HCT116 (cell line): Measurements from ENCODE around the gene TFPT.
"Not testable (repeated sequence)": the region's sequence is repeated elsewhere in the genome, so short reads cannot be mapped to it uniquely, and the experiment has no call there.

Experiments
- CTCF ChIP-seq, 3 experiments: fragments of 200-600 bp in 1 of 3; sonication (generic) in 1 of 3; IDR thresholded peaks in 2 of 3; conservative IDR thresholded peaks in 1 of 3; 2 replicates each; pipeline ENCODE4 v1.5.1; 2012 to 2017; ENCODE audit warnings: low read depth in 2 of 3, low read length in 2 of 3, antibody characterized with exemption in 1 of 3, borderline replicate concordance in 1 of 3, control low read depth in 1 of 3, mild to moderate bottlenecking in 1 of 3, mixed read lengths in 1 of 3, mixed run types in 1 of 3, moderate library complexity in 1 of 3; ENCODE audit not compliant: insufficient read depth in 1 of 3
- ELF1 ChIP-seq: IDR thresholded peaks from 2 replicates; pipeline ENCODE4 v1.6.1; 2012; ENCODE audit warnings: low read depth, borderline replicate concordance
- EZH2 ChIP-seq: fragments of 200-600 bp; sonication (generic); IDR thresholded peaks from 2 replicates; pipeline ENCODE4 v1.6.1; 2017; ENCODE audit warnings: antibody characterized with exemption, mixed run types
- EZH2phosphoT487 ChIP-seq: fragments of 200-600 bp; IDR thresholded peaks from 2 replicates; pipeline ENCODE4 v1.6.1; 2018; ENCODE audit warnings: antibody characterized with exemption, borderline replicate concordance
- JUND ChIP-seq: IDR thresholded peaks from 2 replicates; pipeline ENCODE4 v1.6.1; 2012
- POLR2A ChIP-seq: IDR thresholded peaks from 2 replicates; pipeline ENCODE4 v1.7.0; 2011; ENCODE audit warnings: borderline replicate concordance; ENCODE audit not compliant: insufficient read depth, insufficient read length; ENCODE audit errors: extremely low read depth
- POLR2AphosphoS5 ChIP-seq: IDR thresholded peaks from 2 replicates; pipeline ENCODE4 v1.6.1; 2011; ENCODE audit warnings: mild to moderate bottlenecking, low read depth, low read length, moderate library complexity
- SIN3A ChIP-seq: IDR thresholded peaks from 2 replicates; pipeline ENCODE4 v1.6.1; 2012; ENCODE audit warnings: low read depth
- YY1 ChIP-seq: IDR thresholded peaks from 2 replicates; pipeline ENCODE4 v1.6.1; 2011; ENCODE audit warnings: low read length, low read depth, moderate library complexity, mild to moderate bottlenecking; ENCODE audit not compliant: insufficient replicate concordance; ENCODE audit errors: extremely low read depth
- TF ChIP-seq, protein P1 (sequence below): IDR thresholded peaks from 2 replicates; pipeline ENCODE4 v1.6.1; 2012
- TF ChIP-seq, protein P2 (sequence below): IDR thresholded peaks from 2 replicates; pipeline ENCODE4 v1.6.1; 2012; ENCODE audit warnings: low read depth
- TF ChIP-seq, protein P3 (sequence below): IDR thresholded peaks from 2 replicates; pipeline ENCODE4 v1.6.1; 2011; ENCODE audit warnings: mild to moderate bottlenecking, low read length, moderate library complexity; ENCODE audit not compliant: insufficient replicate concordance; ENCODE audit errors: extremely low read depth

DNA sequence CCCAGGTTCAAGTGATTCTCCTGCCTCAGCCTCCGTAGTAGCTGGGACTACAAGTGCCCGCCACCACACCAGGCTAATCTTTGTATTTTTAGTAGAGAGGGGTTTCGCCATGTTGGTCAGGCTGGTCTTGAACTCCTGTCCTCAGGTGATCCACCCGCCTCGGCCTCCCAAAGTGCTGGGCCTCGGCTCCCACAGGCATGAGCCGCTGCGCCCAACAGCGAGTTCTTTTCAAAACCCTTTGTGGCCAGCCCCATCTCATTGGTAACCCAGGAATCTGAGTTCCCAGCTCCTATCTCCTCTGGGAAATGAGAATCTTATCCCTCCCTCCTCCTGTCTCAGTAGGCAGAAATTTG is 15.6 kb downstream of the TFPT start:
- not testable (repeated sequence) for TF ChIP-seq CTCF (IDR thresholded peaks at IDR 0.05 in 2 of 3, conservative IDR thresholded peaks at IDR 0.05 in 1 of 3; ENCODE audit: borderline replicate concordance in 1 of 3, insufficient read depth in 1 of 3, low read depth in 2 of 3, low read length in 2 of 3); SIN3A; POLR2A; JUND; EZH2phosphoT487; YY1; POLR2AphosphoS5; ELF1; EZH2
- TF ChIP-seq, protein P1, sequence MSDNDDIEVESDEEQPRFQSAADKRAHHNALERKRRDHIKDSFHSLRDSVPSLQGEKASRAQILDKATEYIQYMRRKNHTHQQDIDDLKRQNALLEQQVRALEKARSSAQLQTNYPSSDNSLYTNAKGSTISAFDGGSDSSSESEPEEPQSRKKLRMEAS: not testable (repeated sequence)
- TF ChIP-seq, protein P2, sequence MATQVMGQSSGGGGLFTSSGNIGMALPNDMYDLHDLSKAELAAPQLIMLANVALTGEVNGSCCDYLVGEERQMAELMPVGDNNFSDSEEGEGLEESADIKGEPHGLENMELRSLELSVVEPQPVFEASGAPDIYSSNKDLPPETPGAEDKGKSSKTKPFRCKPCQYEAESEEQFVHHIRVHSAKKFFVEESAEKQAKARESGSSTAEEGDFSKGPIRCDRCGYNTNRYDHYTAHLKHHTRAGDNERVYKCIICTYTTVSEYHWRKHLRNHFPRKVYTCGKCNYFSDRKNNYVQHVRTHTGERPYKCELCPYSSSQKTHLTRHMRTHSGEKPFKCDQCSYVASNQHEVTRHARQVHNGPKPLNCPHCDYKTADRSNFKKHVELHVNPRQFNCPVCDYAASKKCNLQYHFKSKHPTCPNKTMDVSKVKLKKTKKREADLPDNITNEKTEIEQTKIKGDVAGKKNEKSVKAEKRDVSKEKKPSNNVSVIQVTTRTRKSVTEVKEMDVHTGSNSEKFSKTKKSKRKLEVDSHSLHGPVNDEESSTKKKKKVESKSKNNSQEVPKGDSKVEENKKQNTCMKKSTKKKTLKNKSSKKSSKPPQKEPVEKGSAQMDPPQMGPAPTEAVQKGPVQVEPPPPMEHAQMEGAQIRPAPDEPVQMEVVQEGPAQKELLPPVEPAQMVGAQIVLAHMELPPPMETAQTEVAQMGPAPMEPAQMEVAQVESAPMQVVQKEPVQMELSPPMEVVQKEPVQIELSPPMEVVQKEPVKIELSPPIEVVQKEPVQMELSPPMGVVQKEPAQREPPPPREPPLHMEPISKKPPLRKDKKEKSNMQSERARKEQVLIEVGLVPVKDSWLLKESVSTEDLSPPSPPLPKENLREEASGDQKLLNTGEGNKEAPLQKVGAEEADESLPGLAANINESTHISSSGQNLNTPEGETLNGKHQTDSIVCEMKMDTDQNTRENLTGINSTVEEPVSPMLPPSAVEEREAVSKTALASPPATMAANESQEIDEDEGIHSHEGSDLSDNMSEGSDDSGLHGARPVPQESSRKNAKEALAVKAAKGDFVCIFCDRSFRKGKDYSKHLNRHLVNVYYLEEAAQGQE: not testable (repeated sequence)
- TF ChIP-seq, protein P3, sequence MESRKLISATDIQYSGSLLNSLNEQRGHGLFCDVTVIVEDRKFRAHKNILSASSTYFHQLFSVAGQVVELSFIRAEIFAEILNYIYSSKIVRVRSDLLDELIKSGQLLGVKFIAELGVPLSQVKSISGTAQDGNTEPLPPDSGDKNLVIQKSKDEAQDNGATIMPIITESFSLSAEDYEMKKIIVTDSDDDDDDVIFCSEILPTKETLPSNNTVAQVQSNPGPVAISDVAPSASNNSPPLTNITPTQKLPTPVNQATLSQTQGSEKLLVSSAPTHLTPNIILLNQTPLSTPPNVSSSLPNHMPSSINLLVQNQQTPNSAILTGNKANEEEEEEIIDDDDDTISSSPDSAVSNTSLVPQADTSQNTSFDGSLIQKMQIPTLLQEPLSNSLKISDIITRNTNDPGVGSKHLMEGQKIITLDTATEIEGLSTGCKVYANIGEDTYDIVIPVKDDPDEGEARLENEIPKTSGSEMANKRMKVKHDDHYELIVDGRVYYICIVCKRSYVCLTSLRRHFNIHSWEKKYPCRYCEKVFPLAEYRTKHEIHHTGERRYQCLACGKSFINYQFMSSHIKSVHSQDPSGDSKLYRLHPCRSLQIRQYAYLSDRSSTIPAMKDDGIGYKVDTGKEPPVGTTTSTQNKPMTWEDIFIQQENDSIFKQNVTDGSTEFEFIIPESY: not testable (repeated sequence)
